ENCODE measurements around the gene SORT1.
"Not testable (repeated sequence)": the region's sequence is repeated elsewhere in the genome, so short reads cannot be mapped to it uniquely, and the experiment has no call there.

The SORT1 gene

GRCh38 chr1:109373696-109374095 is 24.0 kb downstream of the SORT1 start:
- DNase-seq: not testable (repeated sequence)

DNA sequence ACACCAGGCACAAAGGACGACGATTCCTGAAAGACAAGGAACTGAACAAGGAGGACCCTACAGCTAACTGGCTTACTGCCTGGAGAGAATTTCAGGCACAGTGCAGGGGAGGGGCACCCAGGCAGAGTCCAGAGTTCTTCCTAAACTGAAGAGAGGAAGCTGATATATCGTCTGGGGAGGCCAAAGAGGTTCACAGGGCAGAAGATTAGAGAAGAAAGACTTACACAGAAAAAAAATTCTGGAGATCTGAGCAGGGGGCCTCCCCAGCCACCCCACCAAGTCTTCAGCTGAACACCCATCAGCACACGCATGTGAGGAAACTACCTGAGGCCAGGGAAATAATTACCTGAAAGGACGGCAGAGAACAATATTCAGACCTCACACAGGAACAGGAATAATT is 24.6 kb downstream of the SORT1 start:
- no peak for DNase-seq

GRCh38 chr1:109372281-109372680 is 25.4 kb downstream of the SORT1 start:
- no peak for DNase-seq

GRCh38 chr1:109371341-109371739 is 26.4 kb downstream of the SORT1 start:
- no peak for DNase-seq

DNA sequence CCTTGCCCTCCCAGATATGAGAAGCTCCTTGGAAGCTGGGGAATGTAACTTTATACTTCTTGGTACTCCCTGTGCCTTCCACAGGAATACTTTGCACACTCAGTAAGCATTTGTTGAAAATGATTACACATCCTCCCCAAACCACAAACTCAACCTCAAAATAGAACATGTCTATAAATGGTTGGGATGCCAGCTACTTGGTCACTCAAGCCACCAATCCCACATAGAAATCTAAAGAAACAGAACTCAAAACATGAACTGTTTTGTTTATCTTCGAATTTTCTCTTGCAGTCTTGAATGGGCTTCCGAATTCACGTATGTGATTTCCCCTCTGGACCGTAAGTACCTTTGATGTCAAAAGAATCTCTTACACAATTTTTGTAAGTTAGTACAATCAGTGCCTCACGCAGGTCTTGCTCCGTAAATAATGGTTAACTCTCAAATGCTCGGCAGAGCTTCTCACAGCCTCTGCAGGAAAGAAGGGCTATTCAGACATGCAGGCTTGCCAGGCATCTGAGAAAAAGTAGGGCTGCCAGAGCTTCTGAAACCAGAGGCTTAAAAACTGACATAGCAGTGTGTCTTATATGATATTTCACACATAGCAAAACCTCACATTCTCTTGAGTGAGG is 26.9 kb downstream of the SORT1 start:
- DNase-seq: no peak

DNA sequence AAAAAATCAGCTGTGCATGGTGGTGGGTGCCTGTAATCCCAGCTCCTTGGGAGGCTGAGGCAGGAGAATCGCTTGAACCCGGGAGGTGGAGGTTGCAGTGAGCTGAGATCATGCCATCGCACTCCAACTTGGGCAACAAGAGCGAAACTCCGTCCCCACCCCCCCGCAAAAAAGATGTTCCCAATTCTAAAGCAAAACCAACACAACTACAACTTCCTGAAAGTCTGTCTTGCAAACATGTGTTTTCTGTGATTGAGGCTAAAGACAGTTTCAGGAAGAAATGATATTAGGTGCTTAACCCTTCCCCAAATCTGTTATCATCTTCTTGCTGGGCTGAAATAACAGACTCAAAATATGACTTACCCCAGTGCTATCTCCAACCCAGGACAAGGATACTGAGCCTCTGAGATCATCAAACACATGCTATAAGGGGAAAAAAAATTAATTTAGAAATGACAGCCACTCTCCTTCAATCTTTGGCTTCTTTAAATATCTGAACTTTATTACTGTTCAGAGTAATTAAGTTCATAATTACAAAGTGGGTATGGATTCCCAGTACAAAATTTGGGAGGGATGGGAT is 28.5 kb downstream of the SORT1 start:
- DNase-seq: no peak

DNA sequence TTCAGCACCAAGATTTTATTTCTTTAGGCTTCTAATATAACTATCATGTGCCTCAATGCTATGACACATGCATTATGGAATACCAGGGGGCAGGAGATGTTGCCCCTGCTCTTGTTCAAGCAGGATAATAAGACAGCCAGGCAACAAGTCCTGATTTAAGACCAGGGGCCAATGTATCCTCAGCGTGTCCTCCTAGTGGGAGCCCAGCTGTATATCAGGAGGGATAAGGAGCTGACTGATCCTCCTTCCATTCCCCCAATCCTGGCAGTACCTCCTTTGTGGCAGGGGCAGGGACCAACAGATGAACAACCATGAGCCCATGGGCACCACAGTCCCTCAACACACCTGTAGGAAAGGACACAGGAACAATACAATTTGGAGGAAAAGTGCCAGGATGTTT is 29.3 kb downstream of the SORT1 start:
- DNase-seq: no peak

DNA sequence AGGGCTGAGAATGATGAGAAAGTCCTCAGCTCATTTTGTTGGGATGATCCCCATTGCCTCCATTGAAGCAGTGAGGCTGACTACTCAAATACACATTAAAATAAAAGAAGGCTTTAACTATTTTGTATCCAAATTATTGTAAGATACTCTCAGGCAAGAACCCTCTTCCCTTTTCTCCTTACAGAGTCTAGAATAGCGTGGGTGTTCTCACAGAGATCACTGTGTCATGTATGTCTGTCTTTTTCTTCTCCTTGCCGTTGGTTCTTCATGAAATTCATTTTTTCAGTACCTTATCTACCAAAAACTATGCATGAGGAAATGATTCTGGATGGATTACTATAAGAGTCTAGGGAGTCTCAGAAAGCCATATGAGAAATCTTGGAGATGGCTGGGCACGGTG is 30.1 kb downstream of the SORT1 start:
- DNase-seq: no peak

GRCh38 chr1:109365642-109366204 is 32.0 kb downstream of the SORT1 start:
- DNase-seq: no peak

GRCh38 chr1:109361649-109362048 is 36.1 kb downstream of the SORT1 start:
- no peak for DNase-seq

GRCh38 chr1:109361069-109361468 is 36.6 kb downstream of the SORT1 start:
- no peak for DNase-seq

DNA sequence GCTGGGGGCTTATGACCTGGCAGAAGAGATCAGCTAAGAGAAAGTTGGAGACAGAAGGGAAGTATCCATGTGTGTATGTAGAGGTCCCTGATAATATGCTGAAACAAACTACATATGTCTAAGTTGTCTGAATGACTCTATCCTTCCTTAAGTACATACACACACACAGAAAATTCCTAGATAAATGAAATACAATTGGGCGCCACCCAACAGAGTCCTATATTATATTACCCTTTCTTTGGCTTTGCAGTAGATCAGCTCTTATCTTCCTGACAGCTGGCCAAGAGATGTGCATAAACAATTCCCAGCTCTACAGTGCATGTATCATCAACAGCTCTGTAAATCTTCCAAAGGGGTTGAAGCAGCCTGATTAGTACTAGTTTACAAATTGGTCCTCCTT is 40.1 kb downstream of the SORT1 start:
- no peak for DNase-seq

GRCh38 chr1:109356915-109357314 is 40.8 kb downstream of the SORT1 start:
- DNase-seq: no peak

DNA sequence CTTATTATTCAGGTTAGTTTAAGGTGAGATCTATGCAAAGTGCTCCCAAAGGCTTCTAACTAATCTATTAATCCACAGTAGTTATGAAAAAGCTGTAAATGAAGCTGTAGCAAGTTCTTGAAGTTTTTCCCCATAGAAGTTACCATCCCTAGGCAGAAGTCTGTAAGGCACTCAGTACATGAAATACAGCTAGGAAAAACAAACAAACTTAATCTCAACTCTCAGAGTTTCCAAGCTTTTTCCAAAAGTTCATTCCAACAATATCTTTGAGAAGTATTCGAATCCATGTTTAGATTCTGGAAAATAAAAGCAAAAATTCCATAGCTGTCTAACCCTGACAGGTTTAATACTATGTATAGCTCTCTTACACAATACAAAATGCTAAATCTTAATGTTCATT is 41.2 kb downstream of the SORT1 start:
- no peak for DNase-seq

GRCh38 chr1:109354929-109355328 is 42.8 kb downstream of the SORT1 start:
- no peak for DNase-seq

GRCh38 chr1:109351457-109351856 is 46.3 kb downstream of the SORT1 start:
- DNase-seq: no peak

- no peak for DNase-seq
Measured at GRCh38 chr1:109350655-109351054, 47.1 kb downstream of the SORT1 start.

- DNase-seq: no peak
Measured at GRCh38 chr1:109350182-109350581, 47.5 kb downstream of the SORT1 start.

- DNase-seq: no peak
Measured at GRCh38 chr1:109347511-109347910, 50.2 kb downstream of the SORT1 start.

DNA sequence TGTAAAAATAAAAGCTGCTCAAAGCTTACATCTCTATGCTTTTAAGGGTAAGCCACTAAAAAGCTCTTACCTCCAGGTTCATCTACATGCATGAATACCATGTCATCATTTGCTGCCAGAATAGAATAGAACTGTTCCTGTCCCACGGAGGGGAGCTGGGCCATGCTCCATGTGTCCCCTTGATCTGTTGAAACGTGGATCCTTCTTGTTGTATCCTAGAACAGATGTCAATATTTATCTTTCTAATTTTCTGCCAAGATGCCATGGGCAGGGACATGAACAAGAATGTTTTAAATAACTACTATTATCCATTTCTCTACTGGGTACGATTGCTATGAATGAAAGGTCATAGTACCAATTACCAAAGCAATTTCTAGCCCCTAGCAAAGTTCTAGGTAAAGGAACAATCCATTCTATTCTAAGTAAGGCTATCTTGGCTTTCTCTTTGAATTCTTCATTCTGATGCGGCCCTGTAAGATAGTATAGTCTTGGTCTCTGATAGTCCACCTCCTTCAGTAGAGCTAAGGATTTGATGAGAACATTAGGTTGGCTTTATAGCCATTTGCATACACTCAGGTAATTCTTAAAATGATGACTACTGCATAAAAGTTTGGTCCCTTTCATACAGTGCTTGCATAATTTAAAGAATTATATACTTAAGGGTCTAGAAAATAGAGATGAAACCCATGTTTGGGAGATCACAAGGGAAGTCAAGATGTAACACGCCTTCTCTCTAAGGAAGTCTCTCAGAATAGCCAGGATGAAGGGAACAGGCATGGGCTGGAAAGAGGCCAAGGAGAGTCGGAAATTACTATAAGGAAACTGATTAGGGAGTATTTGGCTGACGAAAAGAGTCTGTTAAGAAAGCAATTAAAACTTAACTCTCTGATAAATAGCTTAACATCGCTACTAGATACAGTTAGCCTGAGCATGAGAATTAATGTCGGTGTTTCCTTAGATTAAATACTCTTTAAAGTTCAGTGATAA is 55.5 kb downstream of the SORT1 start:
- no peak for DNase-seq

GRCh38 chr1:109338608-109339007 is 59.1 kb downstream of the SORT1 start:
- no peak for DNase-seq

GRCh38 chr1:109338091-109338490 is 59.6 kb downstream of the SORT1 start:
- no peak for DNase-seq

GRCh38 chr1:109335091-109335490 is 62.6 kb downstream of the SORT1 start:
- no peak for DNase-seq

GRCh38 chr1:109331113-109331512 is 66.6 kb downstream of the SORT1 start:
- no peak for DNase-seq
